HG03103 (cell line): ENCODE results near the gene NLGN3.

ENCODE experiments used
- ATAC-seq: cut with Tn5 transposase; IDR thresholded peaks from one replicate; pipeline ENCODE4 v1.9.1; 2021; ENCODE audit warnings: low read depth; ENCODE audit not compliant: unreplicated experiment

NLGN3 gene

DNA sequence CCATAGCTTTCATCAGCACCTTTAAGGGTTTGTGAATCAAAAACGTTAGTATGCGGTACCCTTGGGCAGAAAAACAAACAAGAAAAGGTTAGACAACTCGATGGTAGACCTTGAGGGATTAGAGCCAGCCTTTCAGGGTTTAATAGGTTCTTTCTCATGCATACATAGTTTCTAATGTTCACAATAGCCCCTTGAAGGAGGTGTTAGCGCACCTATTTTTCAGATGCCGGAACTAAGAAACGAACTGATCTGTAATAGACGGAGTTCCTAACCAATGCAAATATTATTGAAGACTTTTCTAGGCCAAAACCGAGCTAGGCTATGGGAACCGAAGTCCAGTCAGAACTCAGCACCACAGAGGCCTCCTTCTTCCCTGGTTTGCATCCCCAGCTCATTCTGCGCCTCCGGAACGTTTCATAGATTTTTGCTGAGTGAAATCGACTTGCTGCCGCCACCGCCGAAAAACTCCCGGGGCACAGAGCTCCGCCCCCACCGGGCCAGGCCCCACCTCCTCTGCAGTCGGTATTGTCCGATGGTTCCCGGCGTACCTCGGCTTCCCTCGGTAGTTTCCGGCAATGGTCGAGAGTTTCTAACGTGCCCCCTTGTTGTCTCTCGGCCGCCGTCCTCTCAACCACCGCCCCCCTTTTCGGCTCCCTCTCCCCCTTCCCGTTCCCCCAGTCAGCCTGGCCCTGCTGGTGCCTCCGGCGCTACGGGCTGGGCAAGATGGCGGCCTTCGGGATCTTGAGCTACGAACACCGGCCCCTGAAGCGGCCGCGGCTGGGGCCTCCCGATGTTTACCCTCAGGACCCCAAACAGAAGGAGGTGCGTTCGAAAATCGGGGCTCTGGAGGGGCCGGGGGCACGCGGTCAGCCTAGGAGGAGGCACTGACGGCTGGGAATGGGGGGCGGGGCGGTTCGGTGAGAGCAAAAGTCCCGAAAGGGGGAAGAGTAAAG lies 26.3 kb upstream of the NLGN3 start, which contains the start of gene MED12:
MED12 (plus strand) TSS at position 565 of the 953 bp plus-strand sequence; CDS start at position 724, 159 bp downstream.
- ATAC-seq: peak; percentile 82

- ATAC-seq: no peak
Measured at GRCh38 chrX:71118985-71119535, 25.6 kb upstream of the NLGN3 start.

DNA sequence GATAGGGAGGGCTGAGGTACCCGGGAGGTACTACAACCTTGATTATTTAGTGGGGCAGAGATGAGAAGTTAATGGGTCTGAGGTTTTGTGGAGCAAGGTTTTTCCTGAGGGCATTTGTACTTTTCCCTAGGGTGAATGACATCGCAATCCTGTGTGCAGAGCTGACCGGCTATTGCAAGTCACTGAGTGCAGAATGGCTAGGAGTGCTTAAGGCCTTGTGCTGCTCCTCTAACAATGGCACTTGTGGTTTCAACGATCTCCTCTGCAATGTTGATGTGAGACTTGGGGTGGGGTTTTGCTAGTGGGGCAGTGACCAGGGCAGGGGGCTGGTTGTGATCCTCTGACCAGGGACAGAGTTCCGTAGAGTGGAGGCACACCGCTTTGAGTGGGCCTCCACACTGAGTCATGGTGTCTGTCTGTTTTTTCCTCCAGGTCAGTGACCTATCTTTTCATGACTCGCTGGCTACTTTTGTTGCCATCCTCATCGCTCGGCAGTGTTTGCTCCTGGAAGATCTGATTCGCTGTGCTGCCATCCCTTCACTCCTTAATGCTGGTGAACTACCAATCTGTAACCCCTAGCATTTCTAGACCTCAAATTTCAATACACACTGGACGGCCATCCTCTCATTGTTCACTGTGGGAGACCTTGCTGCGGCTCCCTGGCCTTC lies 16.3 kb upstream of the NLGN3 start:
- no peak for ATAC-seq

DNA sequence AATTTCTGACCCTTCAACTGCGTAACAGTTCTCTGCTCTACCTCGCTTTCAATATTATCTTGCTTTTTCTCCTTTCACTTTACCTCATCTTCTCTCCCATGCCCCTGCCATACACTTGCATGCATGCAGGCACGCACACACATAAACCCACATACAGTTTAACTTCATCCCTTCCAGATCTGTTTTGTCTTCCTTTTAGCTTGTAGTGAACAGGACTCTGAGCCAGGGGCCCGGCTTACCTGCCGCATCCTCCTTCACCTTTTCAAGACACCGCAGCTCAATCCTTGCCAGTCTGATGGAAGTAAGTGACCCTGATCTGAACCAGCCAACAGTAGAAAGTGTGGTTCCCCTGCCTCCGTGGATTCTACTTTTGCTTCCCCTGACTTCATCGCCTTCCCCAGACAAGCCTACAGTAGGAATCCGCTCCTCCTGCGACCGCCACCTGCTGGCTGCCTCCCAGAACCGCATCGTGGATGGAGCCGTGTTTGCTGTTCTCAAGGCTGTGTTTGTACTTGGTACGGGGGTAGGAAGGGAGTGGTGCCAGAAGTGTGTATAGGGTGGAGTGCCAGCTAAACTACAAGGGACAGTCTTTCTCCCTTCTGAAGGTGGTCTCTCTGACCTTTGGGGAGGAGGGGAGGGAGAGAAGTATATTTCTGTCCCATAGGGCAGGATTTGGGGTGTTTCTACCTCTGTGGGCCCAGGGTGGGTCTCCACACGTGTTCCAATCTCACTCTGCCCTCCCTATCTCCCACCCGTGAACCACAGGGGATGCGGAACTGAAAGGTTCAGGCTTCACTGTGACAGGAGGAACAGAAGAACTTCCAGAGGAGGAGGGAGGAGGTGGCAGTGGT lies 15.5 kb upstream of the NLGN3 start:
- no peak for ATAC-seq

DNA sequence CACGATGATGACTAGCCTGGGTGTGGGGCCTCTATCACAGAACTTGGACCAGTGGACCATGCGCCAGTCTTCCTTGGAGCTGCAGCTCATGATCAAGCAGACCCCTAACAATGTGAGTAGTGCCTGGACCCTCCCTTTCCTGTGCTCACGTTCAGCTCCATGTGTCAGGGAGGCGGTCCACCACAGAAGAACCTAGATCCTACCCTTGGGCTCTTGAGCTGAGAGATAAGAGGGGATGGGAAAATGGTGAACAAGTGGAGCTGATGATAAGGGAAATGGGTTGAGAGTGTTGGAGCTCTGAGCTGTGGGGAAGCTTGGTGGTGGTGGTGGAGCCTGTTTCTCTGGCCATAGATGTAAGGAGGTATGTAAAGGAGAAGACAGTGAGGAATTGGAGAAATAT lies 13.1 kb upstream of the NLGN3 start:
- ATAC-seq: no peak

DNA sequence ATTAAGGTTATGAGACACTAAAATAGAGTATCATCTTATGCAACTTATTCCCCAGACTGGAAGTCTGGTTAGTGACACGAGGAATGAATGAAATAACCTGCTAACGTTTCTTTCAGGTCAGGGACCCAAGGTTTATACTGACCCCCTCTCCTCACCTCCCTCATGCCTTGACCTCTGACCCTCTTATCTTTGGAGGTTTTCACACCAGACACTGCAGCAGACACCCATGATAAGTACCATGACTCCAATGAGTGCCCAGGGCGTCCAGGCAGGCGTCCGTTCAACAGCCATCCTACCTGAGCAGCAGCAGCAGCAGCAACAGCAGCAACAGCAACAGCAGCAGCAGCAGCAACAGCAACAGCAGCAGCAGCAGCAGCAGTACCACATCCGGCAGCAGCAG lies 4.2 kb upstream of the NLGN3 start:
- no peak for ATAC-seq

GRCh38 chrX:71143508-71143907 lies 1.1 kb upstream of the NLGN3 start:
- no peak for ATAC-seq

DNA sequence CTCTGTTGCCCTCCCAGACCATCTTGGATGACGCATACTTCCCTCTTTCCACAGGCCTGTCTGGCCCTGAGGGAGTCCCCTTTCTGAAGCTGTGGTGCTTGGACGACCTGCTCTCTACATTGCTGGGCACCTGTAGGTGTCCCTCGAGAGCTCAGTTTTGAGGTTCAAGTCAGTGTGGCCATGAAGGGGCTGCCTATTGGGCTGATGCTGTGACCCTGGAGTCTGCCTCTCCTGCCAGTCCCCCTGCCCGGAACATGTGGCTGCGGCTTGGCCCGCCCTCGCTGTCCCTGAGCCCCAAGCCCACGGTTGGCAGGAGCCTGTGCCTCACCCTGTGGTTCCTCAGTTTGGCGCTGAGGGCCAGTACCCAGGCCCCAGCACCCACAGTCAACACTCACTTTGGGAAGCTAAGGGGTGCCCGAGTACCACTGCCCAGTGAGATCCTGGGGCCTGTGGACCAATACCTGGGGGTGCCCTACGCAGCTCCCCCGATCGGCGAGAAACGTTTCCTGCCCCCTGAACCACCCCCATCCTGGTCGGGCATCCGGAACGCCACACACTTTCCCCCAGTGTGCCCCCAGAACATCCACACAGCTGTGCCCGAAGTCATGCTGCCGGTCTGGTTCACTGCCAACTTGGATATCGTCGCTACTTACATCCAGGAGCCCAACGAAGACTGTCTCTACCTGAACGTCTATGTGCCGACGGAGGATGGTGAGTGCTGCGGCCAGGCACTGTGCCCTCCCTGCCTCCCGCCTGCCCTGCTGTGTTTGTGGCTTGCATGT lies 3.0 kb downstream of the NLGN3 start:
- ATAC-seq: no peak

DNA sequence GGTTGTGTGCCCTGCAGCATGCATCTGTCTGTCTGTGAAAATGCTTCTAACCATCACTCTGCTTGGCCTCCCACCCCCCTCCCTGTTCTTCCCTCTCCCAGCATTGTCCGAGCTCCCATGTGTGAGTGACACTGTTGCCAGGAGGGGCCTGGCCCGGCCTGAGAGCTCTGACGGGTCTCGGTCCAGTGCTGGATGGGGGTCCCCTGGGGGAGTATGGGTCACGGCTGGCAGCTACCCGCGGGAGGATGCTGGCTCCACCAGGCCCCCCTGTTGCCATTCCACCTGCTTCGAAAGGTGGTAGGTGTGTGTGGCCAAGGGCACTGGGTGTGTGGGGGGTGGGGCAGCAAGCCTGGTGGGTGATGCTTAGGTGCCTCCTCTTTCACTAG lies 3.6 kb downstream of the NLGN3 start:
- ATAC-seq: no peak

DNA sequence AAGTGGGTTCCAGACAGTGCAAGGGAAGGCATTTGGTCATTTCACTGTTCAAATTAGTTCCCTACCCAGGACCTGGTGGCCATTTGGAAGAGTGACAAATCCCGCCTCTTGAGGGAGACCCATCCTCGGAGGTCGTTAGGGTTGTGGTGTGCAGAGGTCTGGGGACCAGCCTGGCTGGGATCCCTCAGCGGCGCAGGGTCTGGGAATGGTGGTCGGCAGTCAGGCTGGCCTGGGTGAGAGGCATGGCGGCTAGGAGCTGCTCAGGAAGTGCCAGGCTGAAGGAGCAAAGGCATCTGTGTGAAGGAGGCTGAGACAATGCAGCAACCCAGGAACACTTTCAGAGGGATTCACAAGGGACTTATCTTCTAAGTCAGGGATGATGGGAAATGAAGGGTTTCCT lies 6.7 kb downstream of the NLGN3 start:
- no peak for ATAC-seq

DNA sequence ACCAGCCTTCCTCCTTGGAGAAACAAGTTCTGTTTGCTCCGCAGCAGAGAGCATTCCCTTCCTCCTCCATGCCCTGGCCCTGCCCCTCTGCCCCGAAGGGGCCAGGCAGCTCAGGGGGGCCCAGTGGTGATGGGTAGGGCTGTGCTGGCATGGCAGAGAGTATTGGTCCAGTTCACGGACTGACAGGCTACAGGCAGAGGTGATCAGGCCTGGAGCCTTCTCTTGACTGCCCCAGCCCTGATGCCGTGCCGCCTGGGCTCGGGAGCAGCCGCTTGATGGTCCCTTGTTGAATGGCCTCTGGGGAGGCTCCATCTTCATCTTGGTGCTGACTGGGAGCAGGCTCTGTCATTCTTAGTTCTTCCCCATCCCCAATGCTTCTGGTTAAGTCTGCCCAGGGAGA lies 9.6 kb downstream of the NLGN3 start:
- no peak for ATAC-seq

GRCh38 chrX:71154641-71155040 lies 10.0 kb downstream of the NLGN3 start:
- ATAC-seq: no peak

DNA sequence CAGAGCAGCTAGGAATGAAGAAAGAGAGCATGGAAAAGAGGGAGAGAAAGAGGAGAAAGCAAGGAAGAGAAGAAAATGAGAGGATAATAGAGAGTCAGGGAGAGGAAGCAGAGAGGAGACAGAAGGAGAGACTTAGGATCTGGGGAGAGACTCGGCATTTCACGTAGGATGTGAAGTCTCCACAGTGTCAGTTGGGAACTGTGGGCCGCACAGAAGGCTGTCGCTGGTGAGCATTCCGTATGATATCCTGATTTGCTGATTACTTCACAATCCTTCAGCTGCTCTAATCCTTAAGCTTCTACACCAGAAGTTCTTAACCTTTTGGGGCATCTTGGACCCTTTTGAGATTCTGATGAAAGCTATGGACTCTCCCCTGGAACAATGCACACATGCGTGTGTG lies 14.0 kb downstream of the NLGN3 start:
- ATAC-seq: no peak

- no peak for ATAC-seq
Measured at GRCh38 chrX:71159335-71159734, 14.7 kb downstream of the NLGN3 start.

GRCh38 chrX:71160475-71160874 lies 15.8 kb downstream of the NLGN3 start:
- no peak for ATAC-seq

DNA sequence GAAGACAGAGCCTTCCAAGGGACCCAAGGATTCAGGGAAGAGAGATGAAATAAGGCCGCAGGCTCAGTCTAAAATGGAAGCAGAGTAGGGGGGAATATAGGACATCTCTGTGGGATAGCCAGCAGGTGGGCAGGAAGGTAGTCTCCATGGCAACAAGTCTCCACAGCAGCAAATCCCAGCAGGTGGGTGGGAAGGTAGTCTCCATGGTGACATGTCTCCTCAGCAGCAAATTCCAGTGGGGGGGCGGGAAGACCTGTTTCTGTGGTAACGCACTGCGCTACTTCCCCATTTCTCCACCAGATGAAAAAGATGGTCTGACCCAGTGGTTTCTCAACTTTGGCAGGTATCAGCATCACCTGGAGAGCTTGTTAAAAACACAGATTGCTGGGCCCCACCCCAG lies 18.3 kb downstream of the NLGN3 start:
- ATAC-seq: no peak

- ATAC-seq: no peak
Measured at GRCh38 chrX:71164071-71164470, 19.4 kb downstream of the NLGN3 start.

GRCh38 chrX:71166461-71166860 lies 21.8 kb downstream of the NLGN3 start:
- no peak for ATAC-seq

DNA sequence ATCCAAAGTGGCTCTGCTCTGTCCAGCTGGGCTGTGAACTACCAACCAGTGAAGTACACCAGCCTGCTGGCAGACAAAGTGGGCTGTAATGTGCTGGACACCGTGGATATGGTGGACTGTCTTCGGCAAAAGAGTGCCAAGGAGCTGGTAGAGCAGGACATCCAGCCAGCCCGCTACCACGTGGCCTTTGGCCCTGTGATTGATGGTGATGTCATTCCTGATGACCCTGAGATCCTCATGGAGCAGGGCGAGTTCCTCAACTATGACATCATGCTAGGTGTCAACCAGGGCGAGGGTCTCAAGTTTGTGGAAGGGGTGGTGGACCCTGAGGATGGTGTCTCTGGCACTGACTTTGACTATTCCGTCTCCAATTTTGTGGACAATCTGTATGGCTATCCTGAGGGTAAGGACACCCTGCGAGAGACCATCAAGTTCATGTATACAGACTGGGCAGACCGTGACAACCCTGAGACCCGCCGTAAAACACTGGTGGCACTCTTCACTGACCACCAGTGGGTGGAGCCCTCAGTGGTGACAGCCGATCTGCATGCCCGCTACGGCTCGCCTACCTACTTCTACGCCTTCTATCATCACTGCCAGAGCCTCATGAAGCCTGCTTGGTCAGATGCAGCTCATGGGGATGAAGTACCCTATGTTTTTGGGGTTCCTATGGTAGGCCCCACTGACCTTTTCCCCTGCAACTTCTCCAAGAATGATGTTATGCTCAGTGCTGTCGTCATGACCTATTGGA lies 22.6 kb downstream of the NLGN3 start:
- ATAC-seq: no peak
